Ectodermal cell (in vitro differentiated cells): ENCODE results near the gene TRIM40.

ENCODE experiments used
- H3K27ac ChIP-seq: 2 replicates; pipeline ENCODE4 v1.7.0; 2013; ENCODE audit warnings: mild to moderate bottlenecking, low read depth, low read length; ENCODE audit not compliant: insufficient read depth, poor library complexity, severe bottlenecking
- H3K27me3 ChIP-seq: 2 replicates; pipeline ENCODE4 v1.7.0; 2013; ENCODE audit warnings: mild to moderate bottlenecking, low read length; ENCODE audit not compliant: insufficient read depth, control insufficient read depth, poor library complexity, severe bottlenecking
- H3K36me3 ChIP-seq: one replicate; pipeline ENCODE4 v1.7.0; 2013; ENCODE audit warnings: low read length; ENCODE audit not compliant: control insufficient read depth, insufficient read depth
- H3K4me1 ChIP-seq: one replicate; pipeline ENCODE4 v1.7.0; 2013; ENCODE audit warnings: low read length; ENCODE audit not compliant: control insufficient read depth, insufficient read depth
- H3K4me3 ChIP-seq: 2 replicates; pipeline ENCODE4 v1.7.0; 2013; ENCODE audit warnings: low read depth, low read length, control low read depth; ENCODE audit not compliant: insufficient read depth
- H3K9me3 ChIP-seq: 2 replicates; pipeline ENCODE4 v1.7.0; 2013; ENCODE audit warnings: mild to moderate bottlenecking, low read length, moderate library complexity; ENCODE audit not compliant: control insufficient read depth
- WGBS, 2 experiments: methylation state at CpG; one replicate each; pipeline ENCODE4 v1.1.7; 2013; ENCODE audit warnings: missing lambda C conversion rate in 2 of 2; 5-methylcytosine and 5-hydroxymethylcytosine counted together

Gene TRIM40

GRCh38 chr6:30156262-30156599, 20.3 kb downstream of the TRIM40 start:
- no peaks in the 10 kb centered on the region for H3K4me1 ChIP-seq
- H3K4me3 ChIP-seq: no peak overlapping the region
- no peaks in the 10 kb centered on the region for H3K9me3 ChIP-seq
- H3K27ac ChIP-seq: no peak overlapping the region
- no peaks in the 10 kb centered on the region for H3K27me3 ChIP-seq
- H3K36me3 ChIP-seq: no peaks in the 10 kb centered on the region
- WGBS, 2 experiments: 80 to 100% methylated on average over 3 to 4 of the region's 4 CpGs

GRCh38 chr6:30156774-30157173, 20.8 kb downstream of the TRIM40 start:
- Histone ChIP-seq H3K4me1 (no peaks in the 10 kb centered on the region), H3K4me3 (no peak overlapping the region), H3K27me3 (no peaks in the 10 kb centered on the region), H3K27ac (no peak overlapping the region), H3K36me3 (no peaks in the 10 kb centered on the region), H3K9me3 (no peaks in the 10 kb centered on the region)
- 94% methylated on average over 9 of the region's 9 CpGs for whole genome bisulfite sequencing, 2 experiments

GRCh38 chr6:30157581-30157980, 21.6 kb downstream of the TRIM40 start:
- H3K27ac ChIP-seq: no peak overlapping the region
- no peaks in the 10 kb centered on the region for H3K36me3 ChIP-seq
- no peaks in the 10 kb centered on the region for H3K27me3 ChIP-seq
- no peaks in the 10 kb centered on the region for H3K4me1 ChIP-seq
- H3K9me3 ChIP-seq: no peaks in the 10 kb centered on the region
- no peak overlapping the region for H3K4me3 ChIP-seq

GRCh38 chr6:30157999-30158398, 22.1 kb downstream of the TRIM40 start:
- Histone ChIP-seq H3K4me1 (no peaks in the 10 kb centered on the region), H3K27ac (no peak overlapping the region), H3K27me3 (no peaks in the 10 kb centered on the region), H3K4me3 (no peak overlapping the region), H3K36me3 (no peaks in the 10 kb centered on the region), H3K9me3 (no peaks in the 10 kb centered on the region)
- WGBS, 2 experiments: 83 to 95% methylated on average over 2 of the region's 2 CpGs

DNA sequence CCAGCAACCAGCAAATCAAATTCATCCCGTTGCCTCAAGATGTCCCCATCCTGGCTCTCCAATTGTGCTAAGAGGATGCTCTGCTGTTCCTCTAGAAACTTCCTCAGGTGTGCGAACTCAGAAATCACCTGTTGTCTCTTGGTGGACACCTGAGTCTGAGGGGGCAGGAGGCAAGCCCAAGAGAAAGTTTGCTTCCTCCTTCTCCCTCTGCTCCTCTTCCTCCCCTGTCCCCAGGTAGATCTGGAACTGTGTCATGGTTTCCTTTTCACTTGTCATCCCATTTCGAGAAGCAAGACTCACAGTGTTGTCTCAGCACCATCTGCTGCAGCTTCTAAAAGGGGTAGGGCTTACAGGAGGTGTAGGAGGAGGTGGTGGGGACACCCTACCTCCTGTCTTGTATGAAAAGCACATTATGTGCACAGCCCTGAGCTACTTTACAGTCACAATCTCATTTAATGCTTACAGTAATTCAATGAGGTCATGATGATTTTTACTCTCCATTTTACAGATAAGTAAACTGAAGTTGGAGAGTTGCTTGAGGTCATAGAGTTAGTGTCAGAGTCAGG, 22.6 kb downstream of the TRIM40 start:
- Histone ChIP-seq H3K4me1 (no peaks in the 10 kb centered on the region), H3K27me3 (no peaks in the 10 kb centered on the region), H3K27ac (no peak overlapping the region), H3K4me3 (no peak overlapping the region), H3K9me3 (no peaks in the 10 kb centered on the region), H3K36me3 (no peaks in the 10 kb centered on the region)
- WGBS, 2 experiments: 72 to 82% methylated on average over 3 of the region's 3 CpGs

DNA sequence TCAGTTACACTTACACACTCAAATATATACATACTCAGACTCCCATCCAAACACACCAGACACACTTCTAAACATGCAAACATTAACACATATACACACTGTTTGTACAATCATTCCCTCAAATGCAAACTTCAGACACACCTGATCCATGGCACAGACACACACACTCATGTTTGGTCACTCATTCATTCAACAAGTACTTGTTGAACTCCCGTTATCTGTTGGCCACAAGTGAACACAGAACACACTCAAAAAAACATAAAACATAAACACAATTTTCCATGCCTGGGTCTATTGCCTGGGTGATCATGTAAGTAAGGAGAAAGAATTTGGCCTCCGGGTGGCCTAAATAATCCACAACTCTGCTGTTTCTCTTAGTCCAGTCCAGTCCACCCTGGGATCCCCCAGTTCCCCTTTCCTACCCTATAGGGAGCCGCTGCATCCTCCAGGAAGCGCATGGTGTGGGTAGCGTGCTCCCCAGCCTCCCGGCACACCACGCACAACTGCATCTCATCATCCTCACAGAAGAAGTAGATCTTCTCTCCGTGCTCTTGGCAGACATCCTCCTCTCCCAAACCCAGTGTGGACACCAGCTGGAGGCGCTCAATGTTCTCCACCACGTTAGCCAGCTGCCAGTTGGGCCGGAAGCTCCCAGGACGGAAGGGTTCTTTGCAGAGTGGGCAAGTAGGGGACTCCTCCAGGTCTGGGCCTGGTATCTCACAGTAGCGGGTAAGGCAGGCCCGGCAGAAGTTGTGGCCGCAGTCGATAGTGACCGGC, 24.3 kb downstream of the TRIM40 start:
- no peaks in the 10 kb centered on the region for H3K27me3 ChIP-seq
- WGBS, 2 experiments: 90% methylated on average over 17 of the region's 17 CpGs

DNA sequence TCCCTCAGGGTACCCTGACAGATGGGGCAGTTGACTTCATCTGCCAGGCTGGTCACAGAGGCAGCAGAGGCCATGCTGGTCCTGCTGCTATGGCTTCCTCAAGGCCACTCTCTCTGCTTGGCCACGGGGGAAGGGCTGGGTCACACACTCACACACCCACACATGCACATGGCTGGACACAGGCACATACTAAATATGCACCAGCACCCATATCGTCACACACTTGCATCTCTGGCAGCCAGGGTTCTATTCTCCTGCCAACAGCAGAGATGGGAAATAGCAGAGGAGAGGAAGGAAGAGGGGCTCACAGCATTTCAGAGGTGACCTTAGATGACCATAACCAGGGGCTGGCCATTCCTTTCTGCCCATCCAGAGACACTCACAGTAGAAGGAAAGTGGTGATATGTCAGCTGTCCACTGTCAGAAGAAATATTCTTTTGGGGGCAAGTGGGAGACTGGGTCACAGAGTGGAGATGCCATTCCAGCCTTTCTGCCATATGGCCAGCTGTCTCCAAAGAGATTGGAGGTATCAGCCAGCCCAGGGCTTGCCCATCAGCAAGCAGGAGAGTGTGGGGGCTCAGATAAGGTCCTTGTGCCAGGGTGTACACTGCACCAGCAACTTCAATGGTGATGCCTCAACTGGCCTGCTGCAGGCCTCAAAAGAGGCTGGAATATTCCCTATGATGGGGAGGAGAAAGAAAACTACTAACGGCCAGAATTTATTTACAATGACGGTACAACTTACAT, 25.0 kb downstream of the TRIM40 start, which contains the start of gene TRIM10:
TRIM10 (minus strand) TSS at position 427 of the 747 bp plus-strand sequence; CDS start at position 74, 353 bp downstream.
- WGBS, 2 experiments: 88 to 89% methylated on average over 4 of the region's 4 CpGs
- Histone ChIP-seq H3K4me1 (no peaks in the 10 kb centered on the region), H3K9me3 (no peaks in the 10 kb centered on the region), H3K27ac (no peak within 1 kb of the TSS), H3K27me3 (no peaks in the 10 kb centered on the region), H3K36me3 (no peaks in the 10 kb centered on the region), H3K4me3 (no peak within 1 kb of the TSS)

More for the DNA sequence above, 24.3 kb downstream of the TRIM40 start:
- Histone ChIP-seq H3K9me3 (no peaks in the 10 kb centered on the region), H3K4me1 (no peaks in the 10 kb centered on the region), H3K36me3 (no peaks in the 10 kb centered on the region), H3K27ac (no peak overlapping the region), H3K4me3 (no peak overlapping the region)

- Histone ChIP-seq H3K9me3 (no peaks in the 10 kb centered on the region), H3K4me1 (no peaks in the 10 kb centered on the region), H3K36me3 (no peaks in the 10 kb centered on the region), H3K27me3 (peaks cover 3% of the 10 kb centered on the region), H3K27ac (no peak overlapping the region), H3K4me3 (no peak overlapping the region)
- WGBS, 2 experiments: 92% methylated on average over 10 of the region's 12 CpGs
Measured at GRCh38 chr6:30162265-30163089, 26.5 kb downstream of the TRIM40 start.

- Histone ChIP-seq H3K36me3 (no peaks in the 10 kb centered on the region), H3K27me3 (peaks cover 3% of the 10 kb centered on the region), H3K9me3 (no peaks in the 10 kb centered on the region), H3K4me1 (no peaks in the 10 kb centered on the region), H3K4me3 (no peak within 1 kb of the TSS), H3K27ac (no peak within 1 kb of the TSS)
- 89 to 90% methylated on average over 31 of the region's 31 CpGs for WGBS, 2 experiments
Measured at GRCh38 chr6:30163090-30163917, 27.4 kb downstream of the TRIM40 start, which contains the start of gene TRIM15. Gene TRIM15, plus strand, starts transcription at chr6:30163546. Its CDS starts 139 bp downstream, at chr6:30163685.
